Measurements from ENCODE around the gene FBXL4.

Gene FBXL4

DNA sequence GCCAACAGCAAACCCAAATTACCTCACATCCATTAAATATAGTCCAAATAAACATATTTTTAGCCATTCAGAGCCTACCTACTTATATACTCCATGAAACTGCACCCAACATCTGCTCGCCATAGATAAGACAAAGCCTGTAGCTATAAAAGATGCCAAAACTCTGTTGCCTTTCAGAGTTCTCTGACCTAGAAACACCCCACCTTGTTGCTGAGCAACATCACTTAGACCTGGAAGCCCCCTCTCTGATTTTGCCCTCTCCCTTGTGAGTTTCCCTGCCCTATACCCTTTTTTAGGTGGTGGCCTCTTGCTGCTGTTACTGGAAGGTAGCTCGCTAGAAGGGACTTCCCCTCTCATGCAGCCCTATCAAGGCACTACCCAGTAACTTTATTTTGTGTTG is 27.7 kb upstream of the FBXL4 start:
- H3K4me1 ChIP-seq (ENCODE audit: control insufficient read depth in 1 of 2, insufficient read depth in 1 of 2, low read depth in 1 of 2, low read length in 1 of 2), result peaks cover 43 to 46% of the 10 kb centered on the region in 2 experiments
- H3K4me3 ChIP-seq (ENCODE audit: low read depth in 1 of 2, low read length in 1 of 2), result no peak overlapping the region
- TF ChIP-seq, protein P1, sequence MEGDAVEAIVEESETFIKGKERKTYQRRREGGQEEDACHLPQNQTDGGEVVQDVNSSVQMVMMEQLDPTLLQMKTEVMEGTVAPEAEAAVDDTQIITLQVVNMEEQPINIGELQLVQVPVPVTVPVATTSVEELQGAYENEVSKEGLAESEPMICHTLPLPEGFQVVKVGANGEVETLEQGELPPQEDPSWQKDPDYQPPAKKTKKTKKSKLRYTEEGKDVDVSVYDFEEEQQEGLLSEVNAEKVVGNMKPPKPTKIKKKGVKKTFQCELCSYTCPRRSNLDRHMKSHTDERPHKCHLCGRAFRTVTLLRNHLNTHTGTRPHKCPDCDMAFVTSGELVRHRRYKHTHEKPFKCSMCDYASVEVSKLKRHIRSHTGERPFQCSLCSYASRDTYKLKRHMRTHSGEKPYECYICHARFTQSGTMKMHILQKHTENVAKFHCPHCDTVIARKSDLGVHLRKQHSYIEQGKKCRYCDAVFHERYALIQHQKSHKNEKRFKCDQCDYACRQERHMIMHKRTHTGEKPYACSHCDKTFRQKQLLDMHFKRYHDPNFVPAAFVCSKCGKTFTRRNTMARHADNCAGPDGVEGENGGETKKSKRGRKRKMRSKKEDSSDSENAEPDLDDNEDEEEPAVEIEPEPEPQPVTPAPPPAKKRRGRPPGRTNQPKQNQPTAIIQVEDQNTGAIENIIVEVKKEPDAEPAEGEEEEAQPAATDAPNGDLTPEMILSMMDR (IDR thresholded peaks at IDR 0.05), result no peak
- no peak overlapping the region for H3K27ac ChIP-seq
- H3K27me3 ChIP-seq, result no peaks in the 10 kb centered on the region
- H3K9me3 ChIP-seq, result no peaks in the 10 kb centered on the region
- H3K36me3 ChIP-seq, result no peaks in the 10 kb centered on the region

DNA sequence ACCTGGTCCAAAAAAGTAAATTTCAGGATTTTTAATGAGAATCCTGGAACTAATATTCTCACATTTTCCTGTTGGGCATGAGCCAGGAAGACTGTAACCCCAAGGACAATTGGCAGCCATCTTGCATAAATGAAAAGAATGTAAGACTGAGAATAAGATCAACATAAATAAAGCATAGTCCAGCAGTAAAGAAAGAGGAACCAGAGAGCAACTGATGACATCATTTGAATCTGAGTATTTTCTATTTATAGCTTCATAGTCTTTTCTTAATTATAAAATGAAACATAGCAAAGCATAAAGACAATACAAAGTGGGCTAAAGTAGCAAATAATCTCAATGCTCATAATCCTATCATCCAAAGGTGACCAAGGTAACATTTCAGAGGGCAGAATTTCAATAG is 26.6 kb upstream of the FBXL4 start:
- Histone ChIP-seq H3K27me3 (no peaks in the 10 kb centered on the region), H3K4me1 (ENCODE audit: control insufficient read depth in 1 of 2, insufficient read depth in 1 of 2, low read depth in 1 of 2, low read length in 1 of 2) (peaks cover 43 to 46% of the 10 kb centered on the region in 2 experiments), H3K4me3 (ENCODE audit: low read depth in 1 of 2, low read length in 1 of 2) (no peak overlapping the region), H3K9me3 (no peaks in the 10 kb centered on the region), H3K36me3 (no peaks in the 10 kb centered on the region), H3K27ac (no peak overlapping the region)
- TF ChIP-seq, protein P1 (IDR thresholded peaks at IDR 0.05), result no peak

DNA sequence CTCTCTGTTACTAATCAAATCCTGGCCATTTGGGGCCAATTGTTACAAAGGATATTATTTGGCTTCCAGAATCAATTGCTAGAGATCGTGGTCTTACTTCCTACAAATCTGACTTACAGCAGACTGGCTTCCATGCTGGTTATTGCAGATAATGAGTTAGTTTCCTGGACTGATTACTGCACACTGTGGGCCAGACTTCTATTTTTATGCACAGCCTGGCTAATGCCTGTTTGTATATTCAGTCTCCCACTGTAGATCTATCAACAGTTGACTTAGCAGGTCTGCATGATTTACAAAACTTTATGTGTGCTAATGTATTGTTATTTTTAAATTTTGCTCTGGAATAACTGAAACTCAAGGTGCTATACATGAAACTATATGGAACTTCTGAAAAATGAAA is 25.8 kb upstream of the FBXL4 start:
- no peaks in the 10 kb centered on the region for H3K9me3 ChIP-seq
- H3K27me3 ChIP-seq, result no peaks in the 10 kb centered on the region
- TF ChIP-seq, protein P1 (IDR thresholded peaks at IDR 0.05), result no peak
- no peak overlapping the region for H3K27ac ChIP-seq
- H3K36me3 ChIP-seq, result no peaks in the 10 kb centered on the region
- peaks cover 41% of the 10 kb centered on the region in 2 experiments for H3K4me1 ChIP-seq (ENCODE audit: control insufficient read depth in 1 of 2, insufficient read depth in 1 of 2, low read depth in 1 of 2, low read length in 1 of 2)
- H3K4me3 ChIP-seq (ENCODE audit: low read depth in 1 of 2, low read length in 1 of 2), result no peak overlapping the region

DNA sequence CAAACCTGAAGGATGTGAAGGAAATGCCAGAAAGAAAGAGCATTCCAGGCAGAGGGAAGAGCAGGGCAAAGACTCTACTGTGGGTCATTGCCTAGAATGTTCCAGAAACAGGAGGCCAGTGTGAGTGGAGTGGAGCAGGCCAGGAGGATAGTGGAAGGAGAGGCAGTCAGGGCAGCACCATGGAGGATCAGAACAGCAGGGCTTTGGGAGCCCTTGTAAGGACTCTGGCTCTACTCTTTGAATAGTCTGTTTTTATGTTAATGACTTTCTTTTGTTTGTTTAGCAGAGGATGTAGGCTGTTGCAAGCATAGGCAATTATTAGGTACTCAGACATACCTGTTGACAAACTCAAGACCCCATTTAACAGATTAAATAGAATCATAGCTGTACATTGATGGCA is 23.6 kb upstream of the FBXL4 start:
- H3K27me3 ChIP-seq, result no peaks in the 10 kb centered on the region
- peaks cover 18 to 19% of the 10 kb centered on the region in 2 experiments for H3K4me1 ChIP-seq (ENCODE audit: control insufficient read depth in 1 of 2, insufficient read depth in 1 of 2, low read depth in 1 of 2, low read length in 1 of 2)
- no peak overlapping the region for H3K4me3 ChIP-seq (ENCODE audit: low read depth in 1 of 2, low read length in 1 of 2)
- H3K9me3 ChIP-seq, result no peaks in the 10 kb centered on the region
- no peaks in the 10 kb centered on the region for H3K36me3 ChIP-seq
- TF ChIP-seq, protein P1 (IDR thresholded peaks at IDR 0.05), result no peak
- H3K27ac ChIP-seq, result no peak overlapping the region

DNA sequence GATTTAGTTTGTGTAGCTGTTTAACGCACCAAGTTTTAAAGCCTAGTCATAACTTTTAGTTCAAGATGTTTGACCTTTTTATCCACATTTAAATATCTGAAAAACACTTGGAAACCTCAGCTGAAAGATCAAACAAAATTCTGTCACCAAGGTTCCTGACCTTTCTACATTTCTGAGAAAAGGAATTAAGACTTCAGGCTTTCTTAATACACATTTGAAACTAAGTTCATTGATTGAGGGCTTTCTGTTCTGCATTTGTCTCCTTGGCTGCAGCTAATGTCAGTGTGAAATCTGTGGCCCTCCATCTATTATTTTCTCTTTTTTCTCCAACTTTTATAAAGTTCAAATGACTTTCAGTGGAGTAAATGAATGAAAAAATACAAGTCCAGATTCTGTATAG is 22.7 kb upstream of the FBXL4 start:
- H3K9me3 ChIP-seq, result no peaks in the 10 kb centered on the region
- TF ChIP-seq, protein P1 (IDR thresholded peaks at IDR 0.05), result no peak
- no peaks in the 10 kb centered on the region for H3K27me3 ChIP-seq
- H3K4me3 ChIP-seq (ENCODE audit: low read depth in 1 of 2, low read length in 1 of 2), result no peak overlapping the region
- H3K4me1 ChIP-seq (ENCODE audit: control insufficient read depth in 1 of 2, insufficient read depth in 1 of 2, low read depth in 1 of 2, low read length in 1 of 2), result peaks cover 10% of the 10 kb centered on the region in 2 experiments
- no peak overlapping the region for H3K27ac ChIP-seq
- H3K36me3 ChIP-seq, result no peaks in the 10 kb centered on the region

DNA sequence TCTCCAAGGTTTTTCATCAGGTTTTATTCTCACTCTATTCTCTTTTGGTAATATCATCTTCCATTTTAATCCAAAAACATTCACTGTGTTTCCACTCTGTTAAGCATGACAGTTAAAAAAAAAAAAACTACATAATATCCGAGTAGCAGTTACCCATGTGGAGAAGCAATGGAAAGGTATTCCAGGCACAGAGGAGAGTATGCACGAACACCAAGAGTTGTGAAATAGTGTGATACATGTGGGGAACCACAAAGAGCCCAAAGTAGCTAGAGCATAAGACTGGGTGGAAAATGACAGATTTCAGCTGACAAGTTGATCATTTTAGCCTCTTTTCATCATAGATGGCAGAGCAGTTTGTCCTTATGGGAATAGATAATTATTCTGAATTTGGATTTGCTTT is 19.9 kb upstream of the FBXL4 start:
- TF ChIP-seq, protein P1 (IDR thresholded peaks at IDR 0.05), result no peak
- peaks cover 9% of the 10 kb centered on the region for H3K27me3 ChIP-seq
- H3K27ac ChIP-seq, result no peak overlapping the region

More for the DNA sequence above, 19.9 kb upstream of the FBXL4 start:
- no peaks in the 10 kb centered on the region for H3K4me1 ChIP-seq (ENCODE audit: control insufficient read depth in 1 of 2, insufficient read depth in 1 of 2, low read depth in 1 of 2, low read length in 1 of 2)
- no peaks in the 10 kb centered on the region for H3K36me3 ChIP-seq
- H3K4me3 ChIP-seq (ENCODE audit: low read depth in 1 of 2, low read length in 1 of 2), result no peak overlapping the region
- no peaks in the 10 kb centered on the region for H3K9me3 ChIP-seq
